ENCODE data around the gene YEATS2. TPM values are rescaled to one million over a fixed set of nuclear protein-coding genes. Genes with fewer than 3 reads are reported as not detected.
"Not testable (repeated sequence)": the region's sequence is repeated elsewhere in the genome, so short reads cannot be mapped to it uniquely, and the experiment has no call there.

The YEATS2 gene
- total and polyA plus RNA-seq, 2 of the 4 experiments (the other 2 are of a cell fraction), result 30.1 to 43.0 TPM

DNA sequence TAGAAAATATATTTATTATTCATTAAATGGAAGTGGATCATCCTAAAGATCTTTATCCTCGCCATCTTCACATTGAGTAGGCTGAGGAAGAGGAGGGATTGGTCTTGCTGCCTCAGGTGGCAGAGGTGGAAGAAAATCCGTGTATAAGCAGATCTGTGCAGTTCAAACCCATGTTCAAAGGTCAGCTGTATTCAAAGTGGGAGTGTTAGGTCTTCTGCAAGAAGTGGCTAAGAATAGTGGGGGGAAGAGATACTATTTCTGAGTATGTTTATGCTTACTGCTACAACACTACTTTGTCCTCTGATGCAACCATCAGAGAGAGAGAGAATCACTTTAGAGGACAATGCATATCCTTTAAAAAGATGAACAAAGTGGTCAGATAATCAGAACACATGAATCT, 39.5 kb downstream of the YEATS2 start:
- no TSS peak for BruUV-seq (replicated peaks)

DNA sequence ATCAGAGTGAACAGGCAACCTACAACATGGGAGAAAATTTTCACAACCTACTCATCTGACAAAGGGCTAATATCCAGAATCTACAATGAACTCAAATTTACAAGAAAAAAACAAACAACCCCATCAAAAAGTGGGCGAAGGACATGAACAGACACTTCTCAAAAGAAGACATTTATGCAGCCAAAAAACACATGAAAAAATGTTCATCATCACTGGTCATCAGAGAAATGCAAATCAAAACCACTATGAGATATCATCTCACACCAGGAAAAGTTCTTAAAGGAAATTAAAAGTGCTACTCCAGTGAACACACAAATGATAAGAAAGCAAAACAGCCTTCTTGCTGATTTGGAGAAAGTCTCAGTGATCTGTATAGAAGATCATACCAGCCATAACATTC, 42.6 kb downstream of the YEATS2 start:
- H2BK15ac ChIP-seq (ENCODE audit: low read depth, low read length); H3K9me3 ChIP-seq (ENCODE audit: control insufficient read depth, insufficient read depth, low read length); H2BK20ac ChIP-seq (ENCODE audit: low read depth, low read length); POLR2A ChIA-PET (ENCODE audit: unreplicated experiment); H3K4me2 ChIP-seq (ENCODE audit: low read depth, low read length); H3K27me3 ChIP-seq (ENCODE audit: control insufficient read depth, insufficient read depth, low read length); H4K91ac ChIP-seq (ENCODE audit: insufficient read depth, low read depth, low read length); H3K4me1 ChIP-seq (ENCODE audit: control insufficient read depth, insufficient read depth, low read length); H2AFZ ChIP-seq (replicated peaks; ENCODE audit: low read length, poor library complexity); H3K56ac ChIP-seq (ENCODE audit: extremely low read depth, insufficient read depth, low read length); intact Hi-C loops (cut with micrococcal nuclease); H3K27ac ChIP-seq (ENCODE audit: insufficient read depth, low read length); H3K9me1 ChIP-seq (ENCODE audit: insufficient read depth, low read length); H2BK120ac ChIP-seq (ENCODE audit: low read depth, low read length); H3K18ac ChIP-seq (ENCODE audit: low read depth, low read length); H4K5ac ChIP-seq (ENCODE audit: low read depth, low read length); H3K14ac ChIP-seq (replicated peaks; ENCODE audit: low read depth, low read length); DNase-seq; dilution Hi-C loops (cut with HindIII; ENCODE audit: low sequenced_read_pairs, unreplicated experiment); H4K20me1 ChIP-seq (ENCODE audit: insufficient read depth, low read length); H3K9ac ChIP-seq (ENCODE audit: low read depth, low read length); in situ Hi-C loops (cut with MboI; ENCODE audit: low sequenced_read_pairs); H2AK5ac ChIP-seq (ENCODE audit: low read depth, low read length); H3K4ac ChIP-seq (ENCODE audit: low read depth, low read length); H3K4me3 ChIP-seq (ENCODE audit: insufficient read depth, low read depth, low read length); H2BK5ac ChIP-seq (ENCODE audit: low read depth, low read length, poor library complexity, severe bottlenecking); H4K8ac ChIP-seq (ENCODE audit: low read depth in 2 of 2, low read length in 2 of 2); BruUV-seq (replicated peaks); H3K23ac ChIP-seq (ENCODE audit: low read depth, low read length); H2AK9ac ChIP-seq (replicated peaks; ENCODE audit: low read depth, low read length, poor library complexity); ATAC-seq (ENCODE audit: low read depth): not testable (repeated sequence)
- WGBS, 2 experiments (ENCODE audit: extremely low coverage in 2 of 2, insufficient read length in 1 of 2), result no CpG with 5 or more reads among the region's 1 CpG
- Histone ChIP-seq H3K79me1 (ENCODE audit: low read depth in 1 of 2, low read length in 2 of 2) (peaks cover 17 to 21% of the 10 kb centered on the region in 2 experiments), H3K36me3 (ENCODE audit: control insufficient read depth, insufficient read depth, low read length) (peaks cover 11% of the 10 kb centered on the region)
- CTCF ChIA-PET, result interaction anchor here (0.5 kb wide), 1 partner anchor 43 kb away, joined by 3 read pairs; no protein-coding TSS in a partner anchor

More for the DNA sequence above, 39.5 kb downstream of the YEATS2 start:
- H3K23ac ChIP-seq (ENCODE audit: low read depth, low read length), result no peak overlapping the region
- peaks cover 25% of the 10 kb centered on the region for H3K36me3 ChIP-seq (ENCODE audit: control insufficient read depth, insufficient read depth, low read length)
- no peak overlapping the region for H3K18ac ChIP-seq (ENCODE audit: low read depth, low read length)
- H4K91ac ChIP-seq (ENCODE audit: insufficient read depth, low read depth, low read length), result no peak overlapping the region
- no peak overlapping the region for H3K4me2 ChIP-seq (ENCODE audit: low read depth, low read length)
- no peak overlapping the region for H2BK20ac ChIP-seq (ENCODE audit: low read depth, low read length)
- H3K27ac ChIP-seq (ENCODE audit: insufficient read depth, low read length), result no peak overlapping the region
- H3K4me1 ChIP-seq (ENCODE audit: control insufficient read depth, insufficient read depth, low read length), result peaks cover 9% of the 10 kb centered on the region
- no peak overlapping the region for H4K8ac ChIP-seq (ENCODE audit: low read depth in 2 of 2, low read length in 2 of 2)
- dilution Hi-C loops (cut with HindIII; ENCODE audit: low sequenced_read_pairs, unreplicated experiment) (no loop called here), intact Hi-C loops (cut with micrococcal nuclease) (no loop called here), in situ Hi-C loops (cut with MboI; ENCODE audit: low sequenced_read_pairs) (no loop called here)
- CTCF ChIA-PET, result no interaction called here
- no peak overlapping the region for H2AK9ac ChIP-seq (replicated peaks; ENCODE audit: low read depth, low read length, poor library complexity)
- no peak for DNase-seq
- peaks cover 9% of the 10 kb centered on the region; the same call in 1 of the 2 replicates for H4K20me1 ChIP-seq (ENCODE audit: insufficient read depth, low read length)
- no peak overlapping the region for H2AK5ac ChIP-seq (ENCODE audit: low read depth, low read length)
- H3K9me1 ChIP-seq (ENCODE audit: insufficient read depth, low read length), result peaks cover 4% of the 10 kb centered on the region
- H3K79me1 ChIP-seq (ENCODE audit: low read depth in 1 of 2, low read length in 2 of 2), result peaks cover 10 to 27% of the 10 kb centered on the region in 2 experiments
- no peak overlapping the region for H2BK120ac ChIP-seq (ENCODE audit: low read depth, low read length)
- no peak overlapping the region for H2AFZ ChIP-seq (replicated peaks; ENCODE audit: low read length, poor library complexity)
- no peaks in the 10 kb centered on the region for H3K9me3 ChIP-seq (ENCODE audit: control insufficient read depth, insufficient read depth, low read length)
- no peak overlapping the region for H3K4ac ChIP-seq (ENCODE audit: low read depth, low read length)
- H3K4me3 ChIP-seq (ENCODE audit: insufficient read depth, low read depth, low read length), result no peak overlapping the region
- no peak overlapping the region for H4K5ac ChIP-seq (ENCODE audit: low read depth, low read length)
- no peak overlapping the region for H3K56ac ChIP-seq (ENCODE audit: extremely low read depth, insufficient read depth, low read length)
- no peak for ATAC-seq (ENCODE audit: low read depth)
- H3K9ac ChIP-seq (ENCODE audit: low read depth, low read length), result no peak overlapping the region
- no peak overlapping the region for H2BK15ac ChIP-seq (ENCODE audit: low read depth, low read length)
- POLR2A ChIA-PET (ENCODE audit: unreplicated experiment), result no interaction called here
- no peak overlapping the region for H3K14ac ChIP-seq (replicated peaks; ENCODE audit: low read depth, low read length)
- no peak overlapping the region for H2BK5ac ChIP-seq (ENCODE audit: low read depth, low read length, poor library complexity, severe bottlenecking)
- H3K27me3 ChIP-seq (ENCODE audit: control insufficient read depth, insufficient read depth, low read length), result no peaks in the 10 kb centered on the region
- 50% methylated on average over 1 of the region's 2 CpGs; no CpG with 5 or more reads in 1 of the 2 experiments for WGBS, 2 experiments (ENCODE audit: extremely low coverage in 2 of 2, insufficient read length in 1 of 2)
- TF ChIP-seq MAZ (IDR thresholded peaks at IDR 0.05; ENCODE audit: borderline replicate concordance, low read depth, low read length) (no peak), SMC3 (IDR thresholded peaks at IDR 0.05; ENCODE audit: low read depth, low read length) (no peak), RCOR1 (IDR thresholded peaks at IDR 0.05; ENCODE audit: insufficient replicate concordance, low read length) (no peak), RFX5 (IDR thresholded peaks at IDR 0.05; ENCODE audit: low read depth, low read length) (no peak), MXI1 (IDR thresholded peaks at IDR 0.05; ENCODE audit: borderline replicate concordance, low read depth, low read length) (no peak)

Data from IMR-90 (cell line).